ENCODE data around the gene GFOD1. TPM values are rescaled to one million over a fixed set of nuclear protein-coding genes. Genes with fewer than 3 reads are reported as not detected.
A peak's percentile ranks its signal among the peaks of the same experiment; 100 is the strongest.
"Not testable (repeated sequence)": the region's sequence is repeated elsewhere in the genome, so short reads cannot be mapped to it uniquely, and the experiment has no call there.

The GFOD1 gene
- total RNA-seq, 1 experiment from 2014 or later = 8.6 TPM

- peak; percentile 74 for DNase-seq (ENCODE audit: low read depth, low spot score)
- in situ Hi-C loops (cut with HindIII; ENCODE audit: low pct_unique_long_range_greater_than_20kb, low sequenced_read_pairs) = no loop called here
Measured at GRCh38 chr6:13406781-13407180, 80.6 kb downstream of the GFOD1 start.

GRCh38 chr6:13405961-13406477, 81.4 kb downstream of the GFOD1 start:
- DNase-seq (ENCODE audit: low read depth, low spot score) = no peak
- in situ Hi-C loops (cut with HindIII; ENCODE audit: low pct_unique_long_range_greater_than_20kb, low sequenced_read_pairs) = no loop called here

GRCh38 chr6:13404892-13405254, 82.5 kb downstream of the GFOD1 start:
- DNase-seq (ENCODE audit: low read depth, low spot score) = no peak
- in situ Hi-C loops (cut with HindIII; ENCODE audit: low pct_unique_long_range_greater_than_20kb, low sequenced_read_pairs) = no loop called here

GRCh38 chr6:13404228-13404891, 83.0 kb downstream of the GFOD1 start:
- in situ Hi-C loops (cut with HindIII; ENCODE audit: low pct_unique_long_range_greater_than_20kb, low sequenced_read_pairs) = no loop called here
- DNase-seq (ENCODE audit: low read depth, low spot score) = no peak

- in situ Hi-C loops (cut with HindIII; ENCODE audit: low pct_unique_long_range_greater_than_20kb, low sequenced_read_pairs) = no loop called here
- DNase-seq (ENCODE audit: low read depth, low spot score) = no peak
Measured at GRCh38 chr6:13402711-13403110, 84.7 kb downstream of the GFOD1 start.

GRCh38 chr6:13400772-13401171, 86.6 kb downstream of the GFOD1 start:
- DNase-seq (ENCODE audit: low read depth, low spot score) = no peak
- in situ Hi-C loops (cut with HindIII; ENCODE audit: low pct_unique_long_range_greater_than_20kb, low sequenced_read_pairs) = no loop called here

- no peak for DNase-seq (ENCODE audit: low read depth, low spot score)
- in situ Hi-C loops (cut with HindIII; ENCODE audit: low pct_unique_long_range_greater_than_20kb, low sequenced_read_pairs) = no loop called here
Measured at GRCh38 chr6:13398421-13398994, 88.9 kb downstream of the GFOD1 start.

GRCh38 chr6:13398069-13398381, 89.4 kb downstream of the GFOD1 start:
- in situ Hi-C loops (cut with HindIII; ENCODE audit: low pct_unique_long_range_greater_than_20kb, low sequenced_read_pairs) = no loop called here
- no peak for DNase-seq (ENCODE audit: low read depth, low spot score)

GRCh38 chr6:13397359-13398068, 89.9 kb downstream of the GFOD1 start:
- DNase-seq (ENCODE audit: low read depth, low spot score) = no peak
- in situ Hi-C loops (cut with HindIII; ENCODE audit: low pct_unique_long_range_greater_than_20kb, low sequenced_read_pairs) = no loop called here

GRCh38 chr6:13396241-13396792, 91.1 kb downstream of the GFOD1 start:
- in situ Hi-C loops (cut with HindIII; ENCODE audit: low pct_unique_long_range_greater_than_20kb, low sequenced_read_pairs) = no loop called here
- no peak for DNase-seq (ENCODE audit: low read depth, low spot score)

GRCh38 chr6:13395272-13396237, 91.8 kb downstream of the GFOD1 start:
- in situ Hi-C loops (cut with HindIII; ENCODE audit: low pct_unique_long_range_greater_than_20kb, low sequenced_read_pairs) = no loop called here
- DNase-seq (ENCODE audit: low read depth, low spot score) = peak; percentile 42

- no peak for DNase-seq (ENCODE audit: low read depth, low spot score)
- in situ Hi-C loops (cut with HindIII; ENCODE audit: low pct_unique_long_range_greater_than_20kb, low sequenced_read_pairs) = no loop called here
Measured at GRCh38 chr6:13392462-13392861, 94.9 kb downstream of the GFOD1 start.

GRCh38 chr6:13391537-13391936, 95.9 kb downstream of the GFOD1 start:
- DNase-seq (ENCODE audit: low read depth, low spot score) = no peak
- in situ Hi-C loops (cut with HindIII; ENCODE audit: low pct_unique_long_range_greater_than_20kb, low sequenced_read_pairs) = no loop called here

GRCh38 chr6:13390658-13391057, 96.7 kb downstream of the GFOD1 start:
- in situ Hi-C loops (cut with HindIII; ENCODE audit: low pct_unique_long_range_greater_than_20kb, low sequenced_read_pairs) = no loop called here

GRCh38 chr6:13389237-13389636, 98.2 kb downstream of the GFOD1 start:
- in situ Hi-C loops (cut with HindIII; ENCODE audit: low pct_unique_long_range_greater_than_20kb, low sequenced_read_pairs); DNase-seq (ENCODE audit: low read depth, low spot score): not testable (repeated sequence)

More at GRCh38 chr6:13390658-13391057, 96.7 kb downstream of the GFOD1 start:
- no peak for DNase-seq (ENCODE audit: low read depth, low spot score)

GRCh38 chr6:13388769-13389168, 98.6 kb downstream of the GFOD1 start:
- DNase-seq (ENCODE audit: low read depth, low spot score); in situ Hi-C loops (cut with HindIII; ENCODE audit: low pct_unique_long_range_greater_than_20kb, low sequenced_read_pairs): not testable (repeated sequence)

- in situ Hi-C loops (cut with HindIII; ENCODE audit: low pct_unique_long_range_greater_than_20kb, low sequenced_read_pairs) = no loop called here
- DNase-seq (ENCODE audit: low read depth, low spot score) = no peak
Measured at GRCh38 chr6:13384966-13385365, 102.4 kb downstream of the GFOD1 start.

- in situ Hi-C loops (cut with HindIII; ENCODE audit: low pct_unique_long_range_greater_than_20kb, low sequenced_read_pairs) = no loop called here
- DNase-seq (ENCODE audit: low read depth, low spot score) = no peak
Measured at GRCh38 chr6:13384506-13384905, 102.9 kb downstream of the GFOD1 start.
